Activated T-cell treated with anti-CD3 and anti-CD28 coated beads, Interleukin-2, amount 50 U/mL, for 4 hours (primary cell): ENCODE data around the gene DDX28. TPM values are rescaled to one million over a fixed set of nuclear protein-coding genes. Genes with fewer than 3 reads are reported as not detected.
"Not testable (repeated sequence)": the region's sequence is repeated elsewhere in the genome, so short reads cannot be mapped to it uniquely, and the experiment has no call there.

ENCODE experiments used
- ATAC-seq, 2 donors: fragments of 200-7000 bp; cut with Tn5 transposase; one replicate each; pipeline ENCODE4 v1.10.0; 2021
- DNase-seq: peaks from one replicate; pipeline ENCODE4 v3.0.0-alpha.2; 2020
- H3K27me3 Mint-ChIP-seq: one replicate; pipeline ENCODE4 v1.8.0; 2021; ENCODE audit warnings: low read depth, mixed read lengths
- H3K36me3 Mint-ChIP-seq: one replicate; pipeline ENCODE4 v1.8.0; 2022; ENCODE audit warnings: mixed read lengths; ENCODE audit not compliant: insufficient read depth
- H3K4me1 Mint-ChIP-seq: one replicate; pipeline ENCODE4 v1.8.0; 2021; ENCODE audit warnings: low read depth, mixed read lengths
- H3K4me3 Mint-ChIP-seq: one replicate; pipeline ENCODE4 v1.8.0; 2021; ENCODE audit warnings: mild to moderate bottlenecking, moderate library complexity, mixed read lengths
- H3K9me3 Mint-ChIP-seq: one replicate; pipeline ENCODE4 v1.8.0; 2021; ENCODE audit warnings: mixed read lengths
- total RNA-seq, 3 donors: library from RNA; stranded (reverse); gene quantifications; one replicate each; pipeline ENCODE4 v1.2.1, GENCODE V29; 2021

DDX28 gene
- total RNA-seq, 3 donors from 2014 or later = 34.9 to 40.3 (median 39.1) TPM

- Mint-ChIP-seq H3K27me3 (no peaks in the 10 kb centered on the region), H3K36me3 (no peaks in the 10 kb centered on the region), H3K4me1 (no peaks in the 10 kb centered on the region), H3K9me3 (no peaks in the 10 kb centered on the region), H3K4me3 (no peak overlapping the region)
- DNase-seq (no peak), ATAC-seq (no peak)
These were observed 47.5 kb downstream of the DDX28 start for GRCh38 chr16:67975321-67976105.

GRCh38 chr16:67972285-67972684, 50.7 kb downstream of the DDX28 start:
- ATAC-seq, H3K27me3 Mint-ChIP-seq: not testable (repeated sequence)
- H3K4me1 Mint-ChIP-seq = peaks cover 10% of the 10 kb centered on the region

GRCh38 chr16:67971111-67971510, 51.9 kb downstream of the DDX28 start:
- ATAC-seq = no peak

More at GRCh38 chr16:67972285-67972684, 50.7 kb downstream of the DDX28 start:
- not testable (repeated sequence) for DNase-seq, H3K4me3 Mint-ChIP-seq, H3K9me3 Mint-ChIP-seq, H3K36me3 Mint-ChIP-seq

More at GRCh38 chr16:67971111-67971510, 51.9 kb downstream of the DDX28 start:
- no peaks in the 10 kb centered on the region for H3K27me3 Mint-ChIP-seq
- no peaks in the 10 kb centered on the region for H3K9me3 Mint-ChIP-seq
- H3K4me1 Mint-ChIP-seq = peaks cover 20% of the 10 kb centered on the region
- no peaks in the 10 kb centered on the region for H3K36me3 Mint-ChIP-seq
- no peak for DNase-seq
- H3K4me3 Mint-ChIP-seq = no peak overlapping the region

Other genes with a start within 250 kb of the DDX28 start
- 10 to 100 TPM; 17.2 to 17.9 (median 17.8) TPM for gene RANBP10, start 216.7 kb downstream of the DDX28 start, total RNA-seq
- gene TSNAXIP1, start 216.3 kb downstream of the DDX28 start, total RNA-seq = 1 to 10 TPM in 2 of 3 donors, under 1 TPM in 1; 0.79 to 1.4 (median 1.3) TPM
- 10 to 100 TPM; 42.1 to 51.4 (median 43.1) TPM for gene THAP11, start 180.9 kb downstream of the DDX28 start, total RNA-seq
- gene NUTF2, start 176.3 kb downstream of the DDX28 start, total RNA-seq = 100 to 1,000 TPM; 170 to 182 (median 182) TPM
- 10 to 100 TPM; 40.4 to 52.0 (median 46.3) TPM for gene CENPT, start 175.5 kb downstream of the DDX28 start, total RNA-seq
- 100 to 1,000 TPM; 114 to 124 (median 120) TPM for gene EDC4, start 150.2 kb downstream of the DDX28 start, total RNA-seq
- gene NRN1L, start 138.3 kb downstream of the DDX28 start, total RNA-seq = not detected
- 10 to 100 TPM; 10.4 to 14.6 (median 10.9) TPM for gene PSKH1, start 130.0 kb downstream of the DDX28 start, total RNA-seq
- gene CTRL, start 91.4 kb downstream of the DDX28 start, total RNA-seq = 10 to 100 TPM in 1 of 3 donors, 1 to 10 TPM in 2; 7.8 to 10.4 (median 8.8) TPM
- 100 to 1,000 TPM; 223 to 262 (median 249) TPM for gene PSMB10, start 86.4 kb downstream of the DDX28 start, total RNA-seq
- gene LCAT, start 79.1 kb downstream of the DDX28 start, total RNA-seq = 1 to 10 TPM; 8.0 to 9.1 (median 8.1) TPM
- 10 to 100 TPM; 18.5 to 20.5 (median 19.6) TPM for gene SLC12A4, start 54.6 kb downstream of the DDX28 start, total RNA-seq
- gene DPEP3, start 42.7 kb downstream of the DDX28 start, total RNA-seq = under 1 TPM in 2 of 3 donors, not detected in 1; 0.11 to 0.33 TPM
- under 1 TPM; 0.47 to 0.81 (median 0.71) TPM for gene DPEP2, start 23.7 kb downstream of the DDX28 start, total RNA-seq
- not detected for gene DPEP2NB, start 7.3 kb downstream of the DDX28 start, total RNA-seq
- 10 to 100 TPM; 35.9 to 37.4 (median 37.1) TPM for gene DUS2, start 52 bp upstream of the DDX28 start, total RNA-seq
- gene NFATC3, start 62.1 kb upstream of the DDX28 start, total RNA-seq = 10 to 100 TPM; 64.8 to 72.3 (median 65.3) TPM
- gene ESRP2, start 212.9 kb upstream of the DDX28 start, total RNA-seq = 1 to 10 TPM in 1 of 3 donors, under 1 TPM in 2; 0.53 to 1.3 (median 0.68) TPM
- 10 to 100 TPM in 1 of 3 donors, 1 to 10 TPM in 2; 7.4 to 11.0 (median 7.9) TPM for gene PLA2G15, start 222.1 kb upstream of the DDX28 start, total RNA-seq
- 100 to 1,000 TPM in 2 of 3 donors, 10 to 100 TPM in 1; 91.3 to 103 (median 103) TPM for gene SLC7A6, start 241.3 kb upstream of the DDX28 start, total RNA-seq